Smooth muscle cell of the coronary artery (primary cell): ENCODE data around the gene WASF1. TPM values are rescaled to one million over a fixed set of nuclear protein-coding genes. Genes with fewer than 3 reads are reported as not detected.

Experiments used
- total RNA-seq: library from RNA; depleted of rRNA; stranded (reverse); fragments of >200 nt; gene quantifications from 2 replicates; pipeline ENCODE4 v1.2.3, GENCODE V29; 2014; ENCODE audit warnings: low replicate concordance

Gene WASF1
- total RNA-seq = 4.7 and 5.2 TPM in 2 replicates

DNA sequence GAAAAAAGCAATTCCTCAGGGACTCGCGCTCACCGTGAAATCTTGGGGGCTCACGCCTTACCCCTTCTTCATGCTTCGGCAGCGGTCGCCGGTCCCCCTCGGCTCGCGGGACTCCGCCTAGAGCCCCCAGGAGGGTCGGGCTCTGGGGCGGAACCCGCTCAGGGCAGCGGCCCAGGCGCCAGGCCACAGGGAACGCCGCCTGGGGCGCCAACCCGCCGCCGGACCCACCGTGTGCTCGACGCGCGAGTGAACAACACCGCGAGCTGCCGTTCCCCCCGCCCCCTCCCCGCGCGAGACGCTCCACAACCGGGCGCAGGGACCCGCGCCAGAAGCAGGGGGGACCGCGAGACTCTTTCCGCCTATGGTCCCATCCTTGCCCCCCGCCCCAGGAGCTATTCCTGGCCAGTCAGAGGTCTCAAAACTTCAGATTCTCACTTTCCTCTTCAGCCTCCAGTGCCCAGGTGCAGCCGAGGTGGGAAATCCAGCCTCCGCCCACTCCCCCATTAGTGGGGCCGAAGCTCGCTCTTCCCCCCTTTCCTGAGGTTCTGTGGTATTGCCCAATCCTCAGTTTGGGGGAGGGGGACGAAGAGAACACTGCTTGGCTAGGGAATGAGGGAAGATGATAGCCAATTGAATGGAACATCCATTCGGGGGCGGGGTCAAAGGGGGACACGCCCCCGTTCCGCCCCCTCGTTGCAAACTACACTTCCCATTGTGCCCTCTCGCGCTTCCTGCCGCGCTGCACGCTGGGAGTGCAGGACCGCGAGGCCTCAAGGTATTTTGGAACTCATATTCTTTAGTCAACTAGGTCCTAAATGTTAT lies at the start of gene WASF1:
Gene WASF1, minus strand, starts transcription at position 265 of the 822 bp plus-strand sequence. CDS start 52,069 bp downstream, outside the sequence.

DNA sequence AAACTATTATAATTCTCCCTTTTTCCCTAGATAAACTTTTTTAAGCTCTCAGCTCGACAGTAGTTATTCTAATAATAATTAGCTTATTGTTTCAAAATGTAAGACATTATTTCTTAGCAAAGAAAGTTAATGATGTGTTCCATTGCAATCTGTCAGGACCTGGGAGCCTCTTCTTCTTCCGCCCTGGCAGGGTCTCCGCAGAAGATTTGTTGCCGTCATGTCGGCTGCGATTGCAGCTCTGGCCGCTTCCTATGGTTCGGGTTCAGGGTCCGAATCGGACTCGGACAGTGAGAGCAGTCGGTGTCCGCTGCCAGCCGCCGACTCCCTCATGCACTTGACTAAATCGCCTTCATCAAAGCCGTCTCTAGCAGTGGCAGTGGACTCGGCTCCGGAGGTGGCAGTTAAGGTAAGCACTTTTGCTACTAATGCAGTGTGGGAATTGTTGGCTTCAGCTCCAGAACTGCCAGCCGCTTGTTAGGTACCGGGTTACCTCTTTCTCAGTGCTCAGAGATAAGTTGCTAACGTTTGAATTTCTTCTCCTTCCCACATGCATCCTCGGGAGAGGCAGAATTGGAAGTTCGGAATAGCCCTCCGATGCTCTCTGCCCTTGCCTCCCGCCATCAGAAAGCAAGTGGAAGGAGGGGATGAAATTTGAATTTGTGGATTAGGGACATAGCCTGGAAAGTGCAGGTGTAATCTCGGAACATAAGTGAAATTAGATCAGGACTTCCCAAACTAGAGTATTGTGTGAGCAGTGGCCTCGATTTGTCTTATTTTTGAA lies 948 bp upstream of the WASF1 start, which contains the start of gene CDC40:
Gene CDC40, plus strand, starts transcription at position 200 of the 781 bp plus-strand sequence. Its CDS starts 18 bp downstream, at position 218.

Other genes starting within 250 kb of the WASF1 start
- gene GPR6, start 201.4 kb downstream of the WASF1 start, total RNA-seq = not detected in 2 replicates
- gene CDC40, start 757 bp upstream of the WASF1 start, total RNA-seq = 15.3 and 15.8 TPM in 2 replicates
- gene METTL24, start 178.7 kb upstream of the WASF1 start, total RNA-seq = 0.38 and 0.59 TPM in 2 replicates
- 1.3 and 1.7 TPM in 2 replicates for gene DDO, start 235.9 kb upstream of the WASF1 start, total RNA-seq